Upper lobe of left lung (tissue), 6 donors: ENCODE results near the gene FHIT. TPM values are rescaled to one million over a fixed set of nuclear protein-coding genes. Genes with fewer than 3 reads are reported as not detected.

Experiments used
- ATAC-seq, 2 donors: fragments of 200-7000 bp; cut with Tn5 transposase; one replicate each; pipeline ENCODE4 v1.9.1; 2022; ENCODE audit warnings: mild to moderate bottlenecking in 2 of 2, moderate library complexity in 2 of 2; ENCODE audit not compliant: low FRiP score in 2 of 2
- DNase-seq, 2 donors: peaks; one replicate each; pipeline ENCODE4 v3.0.0-alpha.2; 2019 to 2020
- H3K27ac ChIP-seq, 4 donors: fragments of 200-600 bp; sonication (generic); one replicate each; pipeline ENCODE4 v1.5.1; 2016 to 2019
- H3K27me3 ChIP-seq, 4 donors: fragments of 200-600 bp; sonication (generic); one replicate each; pipeline ENCODE4 v1.5.1; 2017 to 2019
- H3K36me3 ChIP-seq, 4 donors: fragments of 200-600 bp; sonication (generic); one replicate each; pipeline ENCODE4 v1.5.1; 2016 to 2019
- H3K4me1 ChIP-seq, 4 donors: fragments of 200-600 bp; sonication (generic); one replicate each; pipeline ENCODE4 v1.5.1; 2018 to 2019
- H3K4me3 ChIP-seq, 4 donors: fragments of 200-600 bp; sonication (generic); one replicate each; pipeline ENCODE4 v1.5.1; 2017 to 2019; ENCODE audit warnings: mild to moderate bottlenecking in 2 of 4, moderate library complexity in 1 of 4
- H3K9me3 ChIP-seq, 4 donors: fragments of 200-600 bp; sonication (generic); one replicate each; pipeline ENCODE4 v1.5.1; 2018 to 2019
- EP300 ChIP-seq, 4 donors: sonication (generic); formaldehyde crosslinking; IDR thresholded peaks; one replicate each; pipeline ENCODE4 v1.5.1; 2017; ENCODE audit warnings: antibody characterized with exemption in 4 of 4, control low read depth in 2 of 4
- POLR2A ChIP-seq, 4 donors: fragments of 450-650 bp; IDR thresholded peaks; one replicate each; pipeline ENCODE4 v1.5.1; 2016 to 2017; ENCODE audit warnings: antibody characterized with exemption in 4 of 4, mild to moderate bottlenecking in 2 of 4
- POLR2AphosphoS5 ChIP-seq, 2 donors: sonication (generic); formaldehyde crosslinking; IDR thresholded peaks; one replicate each; pipeline ENCODE4 v1.5.1; 2017; ENCODE audit warnings: antibody characterized with exemption in 2 of 2
- WGBS, 2 donors: methylation state at CpG; one replicate each; pipeline ENCODE4 v1.1.5; 2017 to 2018; 5-methylcytosine and 5-hydroxymethylcytosine counted together
- total RNA-seq, 6 donors: library from RNA; depleted of rRNA in 4 of 6; stranded (reverse); fragments of >200 nt in 4 of 6; gene quantifications; one replicate each; pipeline versions ENCODE4 v1.1.0 to v1.2.1, GENCODE V29; 2016 to 2021
- TF ChIP-seq, protein P1 (sequence below), 6 experiments: fragments of 450-650 bp in 4 of 6; fragments of 200-600 bp in 2 of 6; sonication (generic) in 2 of 6; IDR thresholded peaks; one replicate each; pipeline ENCODE4 v1.5.1; 2016 to 2019; ENCODE audit warnings: antibody characterized with exemption in 6 of 6
- donor health status: DM: no; HTN: no; CAD: no; lungs with moderate emphysema.
- donor health status: DM: no; HTN: yes; CAD: no; lungs with severe emphysema.

Gene FHIT
- total RNA-seq, 6 donors from 2014 or later, result 6.8 to 56.6 (median 11.1) TPM

- WGBS, 2 donors, result 90% methylated on average over 2 of the region's 2 CpGs
Measured at GRCh38 chr3:61162965-61163364, 88.3 kb downstream of the FHIT start.

GRCh38 chr3:61158667-61159066 is 92.6 kb downstream of the FHIT start:
- no peaks in the 10 kb centered on the region for H3K4me1 ChIP-seq

More at GRCh38 chr3:61162965-61163364, 88.3 kb downstream of the FHIT start:
- Histone ChIP-seq H3K27me3 (no peaks in the 10 kb centered on the region), H3K36me3 (no peaks in the 10 kb centered on the region), H3K27ac (no peak overlapping the region), H3K4me3 (no peak overlapping the region), H3K9me3 (no peaks in the 10 kb centered on the region), H3K4me1 (no peaks in the 10 kb centered on the region)
- TF ChIP-seq, protein P1, sequence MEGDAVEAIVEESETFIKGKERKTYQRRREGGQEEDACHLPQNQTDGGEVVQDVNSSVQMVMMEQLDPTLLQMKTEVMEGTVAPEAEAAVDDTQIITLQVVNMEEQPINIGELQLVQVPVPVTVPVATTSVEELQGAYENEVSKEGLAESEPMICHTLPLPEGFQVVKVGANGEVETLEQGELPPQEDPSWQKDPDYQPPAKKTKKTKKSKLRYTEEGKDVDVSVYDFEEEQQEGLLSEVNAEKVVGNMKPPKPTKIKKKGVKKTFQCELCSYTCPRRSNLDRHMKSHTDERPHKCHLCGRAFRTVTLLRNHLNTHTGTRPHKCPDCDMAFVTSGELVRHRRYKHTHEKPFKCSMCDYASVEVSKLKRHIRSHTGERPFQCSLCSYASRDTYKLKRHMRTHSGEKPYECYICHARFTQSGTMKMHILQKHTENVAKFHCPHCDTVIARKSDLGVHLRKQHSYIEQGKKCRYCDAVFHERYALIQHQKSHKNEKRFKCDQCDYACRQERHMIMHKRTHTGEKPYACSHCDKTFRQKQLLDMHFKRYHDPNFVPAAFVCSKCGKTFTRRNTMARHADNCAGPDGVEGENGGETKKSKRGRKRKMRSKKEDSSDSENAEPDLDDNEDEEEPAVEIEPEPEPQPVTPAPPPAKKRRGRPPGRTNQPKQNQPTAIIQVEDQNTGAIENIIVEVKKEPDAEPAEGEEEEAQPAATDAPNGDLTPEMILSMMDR (IDR thresholded peaks at IDR 0.05), result no peak
- TF ChIP-seq POLR2A (IDR thresholded peaks at IDR 0.05), result no peak
- no peak for TF ChIP-seq EP300 (IDR thresholded peaks at IDR 0.05)
- no peak for TF ChIP-seq POLR2AphosphoS5 (IDR thresholded peaks at IDR 0.05)
- no peak for DNase-seq
- ATAC-seq, result no peak

GRCh38 chr3:61158216-61158615 is 93.0 kb downstream of the FHIT start:
- H3K4me1 ChIP-seq, result no peaks in the 10 kb centered on the region
- TF ChIP-seq, protein P1 (IDR thresholded peaks at IDR 0.05), result no peak
- TF ChIP-seq POLR2AphosphoS5 (IDR thresholded peaks at IDR 0.05) (no peak), EP300 (IDR thresholded peaks at IDR 0.05) (no peak), POLR2A (IDR thresholded peaks at IDR 0.05) (no peak)

More at GRCh38 chr3:61158667-61159066, 92.6 kb downstream of the FHIT start:
- DNase-seq (no peak), ATAC-seq (no peak)
- Histone ChIP-seq H3K9me3 (no peaks in the 10 kb centered on the region), H3K4me3 (no peak overlapping the region), H3K36me3 (no peaks in the 10 kb centered on the region), H3K27ac (no peak overlapping the region), H3K27me3 (no peaks in the 10 kb centered on the region)
- TF ChIP-seq EP300 (IDR thresholded peaks at IDR 0.05) (no peak), POLR2AphosphoS5 (IDR thresholded peaks at IDR 0.05) (no peak), POLR2A (IDR thresholded peaks at IDR 0.05) (no peak)
- TF ChIP-seq, protein P1 (IDR thresholded peaks at IDR 0.05), result no peak

GRCh38 chr3:61157414-61157813 is 93.8 kb downstream of the FHIT start:
- no peaks in the 10 kb centered on the region for H3K9me3 ChIP-seq
- TF ChIP-seq POLR2A (IDR thresholded peaks at IDR 0.05) (no peak), POLR2AphosphoS5 (IDR thresholded peaks at IDR 0.05) (no peak), EP300 (IDR thresholded peaks at IDR 0.05) (no peak)
- TF ChIP-seq, protein P1 (IDR thresholded peaks at IDR 0.05), result no peak
- no peak overlapping the region for H3K27ac ChIP-seq
- H3K27me3 ChIP-seq, result no peaks in the 10 kb centered on the region
- H3K4me1 ChIP-seq, result no peaks in the 10 kb centered on the region
- no peak overlapping the region for H3K4me3 ChIP-seq
- H3K36me3 ChIP-seq, result no peaks in the 10 kb centered on the region
- DNase-seq (no peak), ATAC-seq (no peak)

More at GRCh38 chr3:61158216-61158615, 93.0 kb downstream of the FHIT start:
- 74 to 80% methylated on average over 4 of the region's 4 CpGs for WGBS, 2 donors
- no peak for ATAC-seq
- DNase-seq, result no peak
- no peak overlapping the region for H3K27ac ChIP-seq
- H3K27me3 ChIP-seq, result no peaks in the 10 kb centered on the region
- H3K9me3 ChIP-seq, result no peaks in the 10 kb centered on the region
- H3K4me3 ChIP-seq, result no peak overlapping the region
- H3K36me3 ChIP-seq, result no peaks in the 10 kb centered on the region

GRCh38 chr3:61155701-61156292 is 95.5 kb downstream of the FHIT start:
- DNase-seq (no peak), ATAC-seq (no peak)
- 60 to 62% methylated on average over 3 of the region's 3 CpGs for WGBS, 2 donors
- H3K36me3 ChIP-seq, result no peaks in the 10 kb centered on the region
- H3K27ac ChIP-seq, result no peak overlapping the region
- no peaks in the 10 kb centered on the region for H3K27me3 ChIP-seq
- TF ChIP-seq EP300 (IDR thresholded peaks at IDR 0.05) (no peak), POLR2A (IDR thresholded peaks at IDR 0.05) (no peak), POLR2AphosphoS5 (IDR thresholded peaks at IDR 0.05) (no peak)
- TF ChIP-seq, protein P1 (IDR thresholded peaks at IDR 0.05), result no peak
- H3K4me1 ChIP-seq, result no peaks in the 10 kb centered on the region
- no peaks in the 10 kb centered on the region for H3K9me3 ChIP-seq
- H3K4me3 ChIP-seq, result no peak overlapping the region
